IMR-90 (cell line): ENCODE results near the gene ZMYND10.

Source experiments
- RAD21 ChIP-seq: IDR thresholded peaks from 2 replicates; pipeline ENCODE4 v1.6.1; 2012; ENCODE audit warnings: low read length, improper control_type of control experiment
- RCOR1 ChIP-seq: IDR thresholded peaks from 2 replicates; pipeline ENCODE4 v1.6.1; 2012; ENCODE audit warnings: mild to moderate bottlenecking, low read length, improper control_type of control experiment; ENCODE audit not compliant: insufficient replicate concordance
- SMC3 ChIP-seq: fragments of 150-350 bp; IDR thresholded peaks from 2 replicates; pipeline ENCODE4 v1.6.1; 2016; ENCODE audit warnings: low read depth, mild to moderate bottlenecking, antibody characterized with exemption, low read length, moderate library complexity

GRCh38 chr3:50304601-50305000, 40.9 kb downstream of the ZMYND10 start:
- no peak for TF ChIP-seq RCOR1
- TF ChIP-seq SMC3, result no peak
- TF ChIP-seq RAD21, result no peak
